MM.1S (cell line): Measurements from ENCODE around the gene EPHA5.

ENCODE experiments used
- CTCF ChIP-seq: fragments of 300-600 bp; sonication (generic); IDR thresholded peaks from 2 replicates; pipeline ENCODE4 v1.5.1; 2016; ENCODE audit warnings: antibody characterized with exemption, low read length, mixed read lengths
- EZH2 ChIP-seq: fragments of 300-600 bp; sonication (generic); optimal IDR thresholded peaks from 2 replicates; pipeline ENCODE3; 2017; ENCODE audit warnings: low read depth, mild to moderate bottlenecking, antibody characterized with exemption, low read length, mixed read lengths

GRCh38 chr4:65343342-65343741 lies 326.9 kb downstream of the EPHA5 start:
- TF ChIP-seq EZH2: no peak
- no peak for TF ChIP-seq CTCF
